Stimulated activated naive CD4-positive, alpha-beta T cell treated with Interleukin-2 at 50 U/mL for 16 hours (primary cell): Measurements from ENCODE around the gene FOSL1.
"Not testable (repeated sequence)": the region's sequence is repeated elsewhere in the genome, so short reads cannot be mapped to it uniquely, and the experiment has no call there.

Source experiments
- DNase-seq: peaks from one replicate; lab custom pipeline; 2025; lab: John Stamatoyannopoulos, UW

The FOSL1 gene

DNA sequence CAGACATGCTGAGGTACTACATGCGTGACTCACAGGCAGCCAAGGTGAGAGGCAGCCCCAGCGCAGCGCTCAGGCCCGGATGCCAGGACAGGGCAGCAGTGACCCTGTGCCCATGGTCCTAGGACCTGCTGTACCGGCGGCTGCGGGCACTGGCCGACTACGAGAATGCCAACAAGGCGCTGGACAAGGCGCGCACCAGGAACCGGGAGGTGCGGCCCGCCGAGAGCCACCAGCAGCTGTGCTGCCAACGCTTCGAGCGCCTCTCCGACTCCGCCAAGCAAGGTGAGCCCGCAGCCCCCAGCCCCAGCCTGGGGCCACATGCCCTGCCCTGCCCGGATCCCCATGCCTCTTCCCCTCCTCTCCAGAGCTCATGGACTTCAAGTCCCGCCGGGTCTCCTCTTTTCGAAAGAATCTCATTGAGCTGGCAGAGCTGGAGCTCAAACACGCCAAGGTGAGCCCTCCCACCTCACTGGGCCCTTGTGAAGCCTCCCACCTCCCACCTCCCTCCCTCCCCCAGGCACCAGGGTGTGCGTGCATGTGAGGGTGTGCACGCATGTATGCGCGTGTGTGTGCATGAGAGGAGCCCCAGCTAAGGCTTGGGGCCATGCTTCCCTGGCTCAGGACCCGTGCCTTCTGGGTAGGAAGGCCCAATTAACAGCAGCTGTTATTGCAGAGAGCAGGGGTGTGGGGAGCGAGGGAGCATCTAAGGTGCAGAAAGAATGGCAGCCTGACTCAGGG, 47.5 kb downstream of the FOSL1 start:
- no peak for DNase-seq

DNA sequence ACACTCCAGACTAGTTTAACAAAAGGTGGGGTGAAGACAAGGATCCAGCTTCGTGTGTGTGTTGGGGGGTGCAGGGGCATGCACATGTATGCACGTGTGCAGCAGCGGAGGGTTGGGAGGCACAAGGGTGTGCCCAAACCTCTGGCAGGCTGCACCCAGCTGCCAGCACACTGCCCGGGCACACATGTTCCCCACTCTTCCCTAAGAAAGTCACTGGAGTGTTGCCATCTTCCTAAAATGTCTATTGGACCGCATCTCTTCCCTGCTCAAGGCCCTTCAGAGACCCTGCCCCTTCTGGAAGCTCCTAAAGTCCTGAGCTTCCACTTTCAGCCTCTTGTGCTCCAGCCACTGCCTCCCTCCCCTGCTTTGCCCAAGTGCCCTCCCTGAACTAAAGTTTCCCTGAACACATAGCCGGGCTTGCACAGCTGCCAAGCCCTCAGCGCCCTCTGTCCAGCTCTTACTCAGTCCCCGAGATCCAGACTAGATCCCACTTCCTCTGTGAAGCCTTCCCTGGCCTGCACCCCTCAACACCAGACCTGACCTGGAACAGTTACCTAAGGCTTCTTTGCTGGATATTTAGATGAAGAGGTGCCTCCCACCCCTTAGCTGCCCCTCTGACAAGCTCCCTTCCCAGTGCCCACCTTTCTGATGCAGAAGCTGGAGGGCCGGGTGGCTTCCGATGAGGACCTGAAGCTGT, 48.2 kb downstream of the FOSL1 start:
- no peak for DNase-seq

GRCh38 chr11:65851083-65851579, 49.1 kb downstream of the FOSL1 start:
- DNase-seq = no peak

GRCh38 chr11:65850217-65851082, 49.7 kb downstream of the FOSL1 start:
- no peak for DNase-seq

- no peak for DNase-seq
Observed at GRCh38 chr11:65849771-65850216, 50.4 kb downstream of the FOSL1 start.

DNA sequence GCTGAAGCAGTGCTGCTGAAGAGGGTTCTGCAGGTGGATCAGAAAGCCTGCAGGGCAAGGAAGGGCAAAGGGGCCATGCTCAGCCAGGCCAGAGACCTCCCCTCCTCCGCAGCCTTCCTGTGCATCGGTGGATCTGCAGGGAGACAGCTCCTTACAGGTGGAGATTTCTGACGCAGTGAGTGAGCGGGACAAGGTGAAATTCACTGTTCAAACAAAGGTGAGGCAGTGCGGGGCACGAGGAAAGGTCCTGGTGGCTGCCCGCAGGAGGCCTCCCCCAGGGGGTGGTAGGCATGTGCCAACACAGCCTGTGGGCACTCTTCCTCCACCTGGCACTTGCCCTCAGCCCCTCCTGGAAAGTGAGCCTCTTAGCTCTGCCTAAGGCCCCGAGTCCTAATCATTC, 50.8 kb downstream of the FOSL1 start:
- DNase-seq = no peak

DNA sequence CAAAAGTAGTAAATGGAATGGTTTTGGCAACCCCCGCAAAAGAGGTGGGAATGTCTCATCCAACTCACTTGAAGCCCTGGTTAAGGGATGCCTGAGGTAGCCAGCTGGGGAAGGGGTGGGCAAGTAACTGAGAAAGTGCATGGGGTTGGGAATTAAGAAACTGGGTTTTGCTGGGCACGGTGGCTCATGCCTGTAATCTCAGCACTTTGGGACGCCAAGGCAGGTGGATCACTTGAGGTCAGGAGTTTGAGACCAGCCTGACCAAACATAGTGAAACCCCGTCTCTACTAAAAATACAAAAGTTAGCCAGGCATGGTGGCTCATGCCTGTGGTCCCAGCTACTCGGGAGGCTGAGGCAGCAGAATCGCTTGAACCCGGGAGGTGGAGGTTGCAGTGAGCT, 51.5 kb downstream of the FOSL1 start:
- DNase-seq = not testable (repeated sequence)

DNA sequence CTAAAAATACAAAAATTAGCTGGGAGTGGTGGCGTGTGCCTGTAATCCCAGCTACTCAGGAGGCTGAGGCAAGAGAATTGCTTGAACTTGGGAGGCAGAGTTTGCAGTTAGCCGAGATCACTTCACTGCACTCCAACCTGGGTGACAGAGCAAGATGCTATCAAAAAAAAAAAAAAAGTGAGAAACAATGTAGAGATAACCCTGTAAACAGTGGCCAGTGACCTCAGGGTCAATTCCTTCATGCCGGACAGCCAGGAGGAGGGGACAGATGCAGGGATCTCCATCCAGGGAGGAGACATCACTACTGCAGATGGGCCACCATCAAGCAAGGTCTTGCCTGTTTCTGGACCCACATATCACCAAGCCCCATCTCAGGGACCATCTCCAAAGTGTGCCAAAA, 52.4 kb downstream of the FOSL1 start:
- DNase-seq = no peak

DNA sequence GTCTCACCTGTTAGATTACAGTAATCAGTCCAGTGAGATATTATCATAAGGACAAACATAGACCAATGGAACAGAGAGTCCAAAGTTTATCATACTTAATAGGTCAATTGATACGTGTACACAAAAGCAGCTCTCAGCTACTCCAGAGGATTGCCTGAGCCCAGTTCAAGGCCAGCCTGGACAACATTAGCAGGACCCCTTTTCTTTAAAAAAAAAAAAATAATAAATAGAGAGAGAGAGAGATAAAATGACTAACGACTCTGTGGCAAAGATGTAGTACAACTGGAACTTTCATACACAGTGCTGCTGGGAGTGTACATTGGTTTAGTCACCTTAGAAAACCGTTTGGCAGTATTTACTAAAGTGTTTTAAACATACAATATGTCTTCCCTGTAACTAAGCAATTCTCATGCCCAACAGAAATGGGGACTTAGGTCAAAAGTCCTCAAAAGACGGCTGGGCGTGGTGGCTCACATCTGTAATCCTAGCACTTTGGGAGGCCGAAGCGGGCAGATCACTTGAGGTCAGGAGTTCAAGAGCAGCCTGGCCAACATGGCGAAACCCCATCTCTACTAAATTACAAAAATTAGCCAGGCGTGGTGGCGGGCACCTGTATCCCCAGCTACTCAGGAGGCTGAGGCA, 55.8 kb downstream of the FOSL1 start:
- DNase-seq = no peak

DNA sequence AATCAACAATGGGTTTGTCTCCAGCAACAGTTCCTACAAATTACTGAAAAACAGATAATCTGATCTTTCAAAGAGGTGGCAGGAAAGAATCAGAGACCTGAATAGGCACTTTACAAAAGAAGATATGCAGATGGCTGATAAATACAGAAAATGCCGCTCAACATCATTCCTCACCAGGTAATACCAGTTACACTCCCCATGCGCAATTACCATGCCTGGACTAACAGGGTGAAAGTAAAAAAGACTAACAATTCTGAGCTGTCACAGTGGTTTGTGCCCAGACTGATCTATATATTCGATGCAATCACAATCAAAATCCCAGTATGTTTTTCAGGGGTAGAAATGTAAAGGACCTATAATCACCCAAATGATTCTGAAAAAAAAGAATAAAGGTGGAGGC, 56.4 kb downstream of the FOSL1 start:
- no peak for DNase-seq

DNA sequence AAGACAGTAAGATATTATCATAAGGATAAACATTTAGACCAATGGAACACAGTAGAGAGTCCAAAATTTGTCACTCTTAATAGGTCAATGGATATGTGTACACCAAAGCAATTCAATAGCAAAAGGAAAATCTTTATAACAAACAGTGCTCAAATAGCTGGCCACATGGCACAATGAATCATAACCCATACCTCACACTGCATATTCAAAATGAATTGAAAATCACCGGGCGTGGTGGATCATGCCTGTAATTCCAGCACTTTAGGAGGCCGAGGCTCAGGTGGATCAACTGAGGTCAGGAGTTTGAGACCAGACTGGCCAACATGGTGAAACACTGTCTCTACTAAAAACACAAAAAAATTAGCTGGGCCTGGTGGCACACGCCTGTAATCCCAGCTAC, 58.0 kb downstream of the FOSL1 start:
- DNase-seq = no peak
